Gastroesophageal sphincter (tissue), 4 donors: ENCODE results near the gene GRIA4. TPM values are rescaled to one million over a fixed set of nuclear protein-coding genes. Genes with fewer than 3 reads are reported as not detected.

Source experiments
- ATAC-seq: fragments of 150-250 bp; one replicate; pipeline ENCODE4 v1.9.1; 2016; ENCODE audit warnings: mild to moderate bottlenecking, moderate library complexity
- H3K27ac ChIP-seq, 4 donors: fragments of 200-600 bp; sonication (generic) in 3 of 4; 1 replicate in 3 of 4; 2 replicates in 1 of 4; pipeline ENCODE4 v1.5.1; 2016 to 2019
- H3K27me3 ChIP-seq: fragments of 200-600 bp; sonication (generic); one replicate; pipeline ENCODE4 v1.5.1; 2019
- H3K36me3 ChIP-seq, 2 donors: fragments of 200-600 bp; sonication (generic); one replicate each; pipeline ENCODE4 v1.5.1; 2019; ENCODE audit warnings: control low read depth in 1 of 2
- H3K4me1 ChIP-seq, 3 donors: fragments of 200-600 bp; sonication (generic); 1 replicate in 2 of 3; 2 replicates in 1 of 3; pipeline ENCODE4 v1.5.1; 2016 to 2019; ENCODE audit warnings: control low read depth in 2 of 3
- H3K4me3 ChIP-seq, 2 donors: fragments of 200-600 bp; sonication (generic); one replicate each; pipeline ENCODE4 v1.5.1; 2019; ENCODE audit warnings: mild to moderate bottlenecking in 1 of 2, moderate library complexity in 1 of 2
- H3K9me3 ChIP-seq, 3 donors: fragments of 200-600 bp; sonication (generic); one replicate each; pipeline ENCODE4 v1.5.1; 2017 to 2019; ENCODE audit warnings: control low read depth in 2 of 3
- CTCF ChIP-seq, 4 experiments: fragments of 200-600 bp in 2 of 4; fragments of 450-650 bp in 2 of 4; sonication (generic) in 1 of 4; IDR thresholded peaks; one replicate each; pipeline ENCODE4 v1.5.1; 2017 to 2019; ENCODE audit warnings: antibody characterized with exemption in 4 of 4, mild to moderate bottlenecking in 2 of 4, moderate library complexity in 2 of 4
- EP300 ChIP-seq: sonication (generic); formaldehyde crosslinking; IDR thresholded peaks from one replicate; pipeline ENCODE4 v1.6.1; 2017; ENCODE audit warnings: antibody characterized with exemption, mild to moderate bottlenecking
- POLR2A ChIP-seq, 2 donors: fragments of 450-650 bp; IDR thresholded peaks; one replicate each; pipeline ENCODE4 v1.6.1; 2017; ENCODE audit warnings: antibody characterized with exemption in 2 of 2, mild to moderate bottlenecking in 2 of 2, moderate library complexity in 1 of 2
- POLR2AphosphoS5 ChIP-seq: sonication (generic); formaldehyde crosslinking; IDR thresholded peaks from one replicate; pipeline ENCODE4 v1.6.1; 2017; ENCODE audit warnings: antibody characterized with exemption
- WGBS, 2 donors: methylation state at CpG; one replicate each; pipeline ENCODE4 v1.1.5; 2018; ENCODE audit warnings: low coverage in 1 of 2; 5-methylcytosine and 5-hydroxymethylcytosine counted together
- total RNA-seq, 4 donors: library from RNA; depleted of rRNA; stranded (reverse); fragments of >200 nt; gene quantifications; one replicate each; pipeline ENCODE4 v1.1.0, GENCODE V29; 2016

GRIA4 gene
- total RNA-seq, 4 donors from 2014 or later: 0.47 to 1.2 TPM; not detected in 2

- Histone ChIP-seq H3K36me3 (no peaks in the 10 kb centered on the region), H3K27ac (no peak overlapping the region), H3K9me3 (no peaks in the 10 kb centered on the region), H3K4me3 (no peak overlapping the region), H3K27me3 (no peaks in the 10 kb centered on the region), H3K4me1 (no peaks in the 10 kb centered on the region)
- WGBS, 2 donors: 90 to 100% methylated on average over 1 of the region's 1 CpG
- ATAC-seq: no peak
- no peak for TF ChIP-seq CTCF (IDR thresholded peaks at IDR 0.05)
- TF ChIP-seq EP300: no peak
- TF ChIP-seq POLR2A (IDR thresholded peaks at IDR 0.05): no peak
- no peak for TF ChIP-seq POLR2AphosphoS5
Observed at GRCh38 chr11:105789579-105790420, 179.9 kb downstream of the GRIA4 start.

- no peak for ATAC-seq
- H3K4me3 ChIP-seq: no peak overlapping the region
- no peaks in the 10 kb centered on the region for H3K27me3 ChIP-seq
- WGBS, 2 donors: 54 to 57% methylated on average over 2 to 3 of the region's 3 CpGs
- no peaks in the 10 kb centered on the region for H3K36me3 ChIP-seq
- TF ChIP-seq POLR2AphosphoS5 (no peak), CTCF (IDR thresholded peaks at IDR 0.05) (no peak), EP300 (no peak), POLR2A (IDR thresholded peaks at IDR 0.05) (no peak)
- H3K4me1 ChIP-seq: no peaks in the 10 kb centered on the region
- H3K9me3 ChIP-seq: no peaks in the 10 kb centered on the region
- no peak overlapping the region for H3K27ac ChIP-seq
Observed at GRCh38 chr11:105790840-105791239, 181.0 kb downstream of the GRIA4 start.

DNA sequence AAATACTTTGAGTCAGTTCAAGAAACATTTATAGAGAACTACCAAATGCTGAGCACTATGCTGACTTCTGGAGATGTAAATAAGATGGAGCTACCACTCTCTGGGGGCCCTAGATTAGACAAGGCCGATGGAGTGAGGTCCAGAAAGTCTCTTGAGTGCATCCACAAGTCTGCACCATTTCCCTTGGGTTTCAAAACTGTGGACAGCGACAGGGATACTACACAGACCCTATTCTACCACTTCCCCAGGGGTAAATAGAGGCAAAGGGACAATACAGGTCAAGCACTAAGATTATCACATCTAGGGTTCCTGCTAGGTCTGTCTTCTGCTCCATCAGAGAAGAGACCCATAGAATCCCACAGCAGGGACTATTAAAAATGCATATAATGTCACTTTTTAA lies 183.2 kb downstream of the GRIA4 start:
- H3K36me3 ChIP-seq: no peaks in the 10 kb centered on the region
- no peak for ATAC-seq
- 100% methylated on average over 1 of the region's 2 CpGs; no CpG with 5 or more reads in 1 of the 2 donors for WGBS, 2 donors
- no peaks in the 10 kb centered on the region for H3K4me1 ChIP-seq
- H3K27ac ChIP-seq: no peak overlapping the region
- TF ChIP-seq POLR2AphosphoS5 (no peak), EP300 (no peak), POLR2A (IDR thresholded peaks at IDR 0.05) (no peak), CTCF (IDR thresholded peaks at IDR 0.05) (no peak)
- no peaks in the 10 kb centered on the region for H3K9me3 ChIP-seq
- H3K4me3 ChIP-seq: no peak overlapping the region
- no peaks in the 10 kb centered on the region for H3K27me3 ChIP-seq

GRCh38 chr11:105799263-105799662 lies 189.4 kb downstream of the GRIA4 start:
- WGBS, 2 donors: 71 to 80% methylated on average over 2 of the region's 2 CpGs
- no peaks in the 10 kb centered on the region for H3K4me1 ChIP-seq
- TF ChIP-seq POLR2A (IDR thresholded peaks at IDR 0.05) (no peak), EP300 (no peak), CTCF (IDR thresholded peaks at IDR 0.05) (no peak), POLR2AphosphoS5 (no peak)

More at GRCh38 chr11:105799263-105799662, 189.4 kb downstream of the GRIA4 start:
- Histone ChIP-seq H3K9me3 (no peaks in the 10 kb centered on the region), H3K27ac (no peak overlapping the region), H3K4me3 (no peak overlapping the region), H3K36me3 (no peaks in the 10 kb centered on the region), H3K27me3 (no peaks in the 10 kb centered on the region)
- ATAC-seq: no peak
